Loucy (cell line): ENCODE data around the gene SLC38A1.

Experiments
- CTCF ChIP-seq: fragments of 200-600 bp; sonication (generic); conservative IDR thresholded peaks from 2 replicates; pipeline ENCODE4 v1.5.1; 2014; ENCODE audit warnings: mild to moderate bottlenecking, antibody characterized with exemption, low read length
- EZH2phosphoT487 ChIP-seq: fragments of 200-600 bp; IDR thresholded peaks from 2 replicates; pipeline ENCODE4 v1.6.1; 2018; ENCODE audit warnings: antibody characterized with exemption, mild to moderate bottlenecking, moderate library complexity, borderline replicate concordance

- TF ChIP-seq CTCF (no peak), EZH2phosphoT487 (no peak)
Observed at GRCh38 chr12:46165191-46165590, 103.7 kb downstream of the SLC38A1 start.
